Brain microvascular endothelial cell (primary cell): ENCODE results near the gene SREBF2.
"Not testable (repeated sequence)": the region's sequence is repeated elsewhere in the genome, so short reads cannot be mapped to it uniquely, and the experiment has no call there.

Experiments
- DNase-seq: peaks from one replicate; pipeline ENCODE4 v3.0.0-alpha.2; 2020
- H3K27ac ChIP-seq: fragments of 250-450 bp; sonication (Bioruptor Pico); 2 replicates; pipeline ENCODE4 v1.5.1; 2020; ENCODE audit warnings: mild to moderate bottlenecking, moderate library complexity
- H3K27me3 ChIP-seq: fragments of 250-450 bp; sonication (Bioruptor Pico); replicated peaks from 2 replicates; pipeline ENCODE4 v1.5.1; 2020; ENCODE audit warnings: mild to moderate bottlenecking
- H3K36me3 ChIP-seq: fragments of 250-450 bp; sonication (Bioruptor Pico); replicated peaks from 2 replicates; pipeline ENCODE4 v1.5.1; 2020; ENCODE audit warnings: mild to moderate bottlenecking
- H3K4me3 ChIP-seq: 2 replicates; pipeline ENCODE4 v1.5.1; 2011; ENCODE audit warnings: low read depth, mild to moderate bottlenecking, control low read depth, low read length, moderate library complexity
- CTCF ChIP-seq: IDR thresholded peaks from 2 replicates; pipeline ENCODE4 v1.5.1; 2011; ENCODE audit warnings: low read depth, mild to moderate bottlenecking, moderate library complexity, low read length, control low read depth, inconsistent platforms; ENCODE audit errors: missing control alignments
- in situ Hi-C: cut with HindIII; loops from 2 replicates; pipeline ENCODE4 v1.10.0; 2017; ENCODE audit warnings: low sequenced_read_pairs, low pct_ligation_motif_present

Gene SREBF2

DNA sequence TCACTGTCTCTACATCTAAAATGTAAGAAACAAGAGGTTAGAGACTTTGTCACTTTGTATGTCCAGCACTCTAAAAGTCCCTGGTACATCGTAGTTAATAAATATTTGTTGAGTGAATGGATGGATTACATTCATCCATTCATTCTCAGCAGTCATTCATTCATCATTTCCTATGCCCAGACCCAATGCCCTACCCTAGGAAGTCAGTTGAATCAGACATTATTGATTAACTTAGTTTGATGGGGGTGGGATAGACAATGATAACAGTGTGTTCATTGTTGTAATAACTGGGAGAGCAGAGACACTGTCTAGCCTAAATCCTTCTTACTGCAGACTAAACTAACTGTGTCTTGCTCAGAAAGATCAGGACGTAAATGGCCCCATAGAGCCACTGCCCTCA lies 115.2 kb downstream of the SREBF2 start:
- Histone ChIP-seq H3K4me3 (no peak overlapping the region), H3K27ac (no peak overlapping the region), H3K36me3 (no peaks in the 10 kb centered on the region), H3K27me3 (no peaks in the 10 kb centered on the region)
- in situ Hi-C loops, result no loop called here
- no peak for DNase-seq
- TF ChIP-seq CTCF, result no peak

DNA sequence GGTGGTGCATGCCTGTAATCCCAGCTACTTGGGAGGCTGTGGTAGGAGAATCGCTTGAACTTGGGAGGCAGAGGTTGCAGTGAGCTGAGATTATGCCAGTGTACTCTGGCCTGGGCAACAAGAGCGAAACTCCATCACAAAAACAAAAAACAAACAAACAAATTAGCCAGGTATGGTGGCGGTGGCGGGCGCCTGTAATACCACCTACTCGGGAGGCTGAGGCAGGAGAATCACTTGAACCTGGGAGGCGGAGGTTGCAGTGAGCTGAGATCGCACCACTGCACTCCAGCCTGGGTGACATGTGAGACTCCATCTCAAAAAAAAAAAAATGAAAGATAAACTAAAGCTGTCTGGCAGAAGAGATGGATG lies 116.0 kb downstream of the SREBF2 start:
- in situ Hi-C loops, H3K4me3 ChIP-seq, H3K36me3 ChIP-seq, H3K27ac ChIP-seq, H3K27me3 ChIP-seq, DNase-seq: not testable (repeated sequence)

DNA sequence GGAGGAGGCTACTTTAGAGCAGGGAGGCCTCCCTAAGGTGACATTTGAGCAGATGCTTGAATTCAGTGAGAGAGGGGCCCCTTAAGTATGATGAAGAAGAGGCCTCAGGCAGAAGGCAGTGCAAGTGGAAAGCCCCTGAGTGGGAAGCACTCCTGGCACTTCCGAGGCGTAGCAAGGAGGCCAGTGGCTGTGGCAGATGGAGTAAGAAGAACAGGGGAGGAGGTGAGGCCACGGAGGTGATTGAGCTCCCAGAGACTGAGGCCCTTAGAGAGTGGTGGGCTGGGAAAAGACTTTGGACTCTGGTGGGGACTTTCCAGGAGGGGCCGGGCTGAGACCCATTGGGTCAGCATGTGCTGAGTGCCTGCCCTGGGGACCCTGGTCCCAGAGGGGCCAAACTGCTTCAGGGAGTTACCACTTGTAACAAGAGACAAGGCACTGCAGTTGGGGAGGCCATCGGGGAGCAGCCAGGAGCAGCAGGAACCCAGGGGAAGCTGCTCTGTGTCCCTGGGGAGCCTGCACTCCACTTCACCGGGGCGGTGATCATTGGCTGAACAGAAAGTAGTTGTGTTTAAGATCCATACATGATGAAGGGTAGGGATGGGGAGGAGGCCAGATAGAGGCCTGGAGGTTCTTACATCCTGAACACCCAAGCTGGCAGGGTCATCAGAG lies 116.5 kb downstream of the SREBF2 start:
- H3K27me3 ChIP-seq, result no peaks in the 10 kb centered on the region
- in situ Hi-C loops, result no loop called here
- no peak for TF ChIP-seq CTCF
- no peaks in the 10 kb centered on the region for H3K36me3 ChIP-seq
- H3K4me3 ChIP-seq, result no peak overlapping the region
- H3K27ac ChIP-seq, result no peak overlapping the region
- DNase-seq, result no peak

GRCh38 chr22:41951898-41952474 lies 119.1 kb downstream of the SREBF2 start, which contains the start of gene SMIM45:
Gene SMIM45, plus strand, starts transcription at chr22:41952150.
- Histone ChIP-seq H3K4me3 (no peak within 1 kb of the TSS), H3K27me3 (no peaks in the 10 kb centered on the region), H3K27ac (no peak within 1 kb of the TSS), H3K36me3 (no peaks in the 10 kb centered on the region)
- no peak for DNase-seq
- no peak for TF ChIP-seq CTCF
- in situ Hi-C loops, result no loop called here

GRCh38 chr22:41952713-41953112 lies 119.8 kb downstream of the SREBF2 start:
- no peak for TF ChIP-seq CTCF
- Histone ChIP-seq H3K36me3 (no peaks in the 10 kb centered on the region), H3K4me3 (no peak overlapping the region), H3K27me3 (no peaks in the 10 kb centered on the region), H3K27ac (no peak overlapping the region)
- no peak for DNase-seq
- in situ Hi-C loops, result no loop called here
